ENCODE measurements around the gene TTLL4.
"Not testable (repeated sequence)": the region's sequence is repeated elsewhere in the genome, so short reads cannot be mapped to it uniquely, and the experiment has no call there.

Gene TTLL4

DNA sequence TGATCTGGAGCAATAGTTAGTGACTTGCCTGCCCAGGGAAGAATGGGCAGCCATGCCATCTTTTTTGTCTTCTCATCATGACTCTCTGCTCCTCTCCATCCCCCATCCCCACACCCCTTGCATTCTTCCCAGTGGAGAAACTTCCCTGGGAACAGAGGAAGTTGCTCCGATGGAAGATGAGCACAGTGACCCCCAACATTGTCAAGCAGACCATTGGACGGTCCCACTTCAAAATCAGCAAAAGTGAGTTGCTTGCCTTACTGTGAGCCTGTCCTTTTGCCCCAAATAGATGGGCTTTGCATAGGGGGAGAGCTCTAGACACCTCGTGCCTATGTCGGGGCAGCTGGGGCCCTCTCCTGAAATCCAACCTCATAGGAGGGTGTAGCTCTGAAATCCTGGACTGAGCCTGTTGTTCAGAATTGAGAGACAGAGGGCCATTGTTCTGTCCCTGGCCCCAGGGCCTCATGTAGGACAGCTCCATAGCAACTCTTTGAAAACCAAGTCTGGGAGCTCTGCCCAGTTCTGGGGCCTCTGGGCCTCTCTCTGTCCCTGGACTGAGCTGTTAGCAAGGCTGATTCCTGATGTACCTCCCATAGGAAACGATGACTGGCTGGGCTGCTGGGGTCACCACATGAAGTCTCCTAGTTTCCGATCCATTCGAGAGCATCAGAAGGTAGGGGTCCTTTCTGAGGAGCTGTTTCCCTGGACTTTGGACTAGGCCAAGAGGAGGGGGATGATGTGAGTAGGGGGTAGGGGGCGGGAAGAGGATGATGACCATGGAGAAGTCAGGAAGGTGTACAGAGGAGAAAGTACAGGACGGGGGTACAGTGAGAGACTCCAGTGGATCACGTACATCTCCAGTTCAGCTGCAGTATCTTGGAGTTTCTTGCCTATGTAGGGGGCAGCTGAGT, 35.2 kb downstream of the TTLL4 start:
- DNase-seq: no peak

DNA sequence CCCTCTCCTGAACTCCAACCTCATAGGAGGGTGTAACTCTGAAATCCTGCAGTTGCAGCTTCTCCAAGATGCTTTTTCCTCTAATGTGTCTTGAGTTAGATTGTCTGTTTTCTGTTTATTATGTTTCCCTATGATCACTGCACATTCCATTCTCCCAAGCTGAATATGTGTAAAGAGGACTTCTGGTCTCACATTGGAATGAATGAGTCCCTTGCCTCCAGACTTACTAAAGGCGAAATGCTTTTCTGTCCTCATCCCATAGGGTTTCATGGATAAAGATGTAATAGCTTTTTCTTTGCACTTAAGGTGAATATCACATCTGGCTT, 35.8 kb downstream of the TTLL4 start:
- no peak for DNase-seq

DNA sequence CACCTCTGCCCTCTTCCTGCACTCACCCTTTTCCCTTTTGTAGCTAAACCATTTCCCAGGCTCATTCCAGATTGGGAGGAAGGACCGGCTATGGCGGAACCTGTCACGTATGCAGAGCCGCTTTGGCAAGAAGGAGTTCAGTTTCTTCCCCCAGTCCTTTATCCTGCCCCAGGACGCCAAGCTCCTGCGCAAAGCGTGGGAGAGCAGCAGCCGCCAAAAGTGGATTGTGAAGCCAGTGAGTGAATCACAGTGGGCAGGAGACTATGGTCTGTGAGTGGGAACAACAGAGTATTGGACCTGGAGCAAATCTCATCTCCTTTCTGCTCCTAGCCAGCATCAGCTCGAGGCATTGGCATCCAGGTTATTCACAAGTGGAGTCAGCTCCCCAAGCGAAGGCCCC, 36.3 kb downstream of the TTLL4 start:
- no peak for DNase-seq

DNA sequence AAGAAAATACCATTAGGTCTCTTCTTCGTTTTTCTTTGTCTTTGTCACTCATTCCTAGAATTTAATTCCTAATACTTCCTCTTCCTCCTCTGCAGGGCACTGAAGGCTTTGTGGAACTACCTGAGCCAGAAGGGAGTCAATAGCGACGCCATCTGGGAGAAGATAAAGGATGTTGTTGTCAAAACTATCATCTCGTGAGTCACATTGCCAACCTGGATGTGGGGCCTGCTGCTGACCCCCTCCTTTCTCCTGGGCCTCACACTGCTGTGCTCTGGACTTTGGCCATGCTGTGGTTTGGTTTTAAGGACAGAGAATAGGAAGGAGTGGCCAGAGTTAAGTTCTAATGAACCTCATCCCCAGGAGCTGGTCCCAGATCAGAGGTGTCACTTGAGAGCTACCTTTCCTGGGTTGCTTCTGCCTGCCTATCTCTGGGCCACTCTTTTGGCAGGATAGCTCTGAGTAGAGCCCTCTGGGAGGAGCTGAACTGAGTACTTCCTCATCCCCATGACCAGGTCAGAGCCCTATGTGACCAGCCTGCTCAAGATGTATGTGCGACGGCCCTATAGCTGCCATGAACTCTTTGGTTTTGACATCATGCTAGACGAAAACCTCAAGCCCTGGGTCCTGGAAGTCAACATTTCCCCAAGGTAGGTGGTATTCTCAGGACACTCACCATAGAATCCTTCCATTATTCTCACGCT, 38.3 kb downstream of the TTLL4 start:
- DNase-seq: no peak

DNA sequence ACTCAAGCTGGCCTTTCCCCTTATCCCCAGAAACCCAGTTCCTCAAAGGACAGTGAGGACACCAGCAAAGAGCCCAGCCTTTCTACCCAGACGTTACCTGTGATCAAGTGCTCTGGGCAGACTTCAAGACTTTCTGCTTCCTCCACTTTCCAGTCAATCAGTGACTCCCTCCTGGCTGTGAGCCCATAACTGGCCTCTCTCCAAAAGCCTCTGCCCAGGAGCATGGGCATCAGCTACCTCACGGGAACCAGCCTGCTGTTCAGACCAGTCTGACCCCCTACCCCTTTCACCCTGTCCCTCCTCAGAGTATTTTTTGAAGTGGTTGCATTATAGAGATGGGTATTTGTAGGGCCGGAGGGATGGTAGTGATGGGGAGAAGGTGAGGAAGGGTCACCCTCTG, 43.6 kb downstream of the TTLL4 start:
- no peak for DNase-seq

DNA sequence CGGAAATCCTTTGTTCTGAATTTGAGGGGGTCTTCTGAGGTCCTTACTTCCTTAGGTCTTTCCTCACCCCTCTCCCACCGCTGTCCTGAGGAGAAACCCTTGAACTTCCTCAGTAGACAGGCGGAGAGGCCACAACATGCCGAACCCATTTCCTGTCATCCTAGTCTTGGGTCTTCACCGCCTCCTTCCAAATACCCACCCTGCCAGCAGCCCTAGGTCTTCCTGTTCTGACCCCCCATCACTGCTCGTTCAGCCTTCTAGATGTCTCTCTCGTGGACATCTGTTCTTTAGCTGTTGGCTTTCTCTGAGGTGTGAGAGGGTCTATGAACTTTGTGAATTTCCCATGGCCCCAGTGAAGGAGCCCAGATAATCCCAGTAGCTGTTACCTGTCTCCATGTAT, 44.1 kb downstream of the TTLL4 start:
- DNase-seq: no peak

DNA sequence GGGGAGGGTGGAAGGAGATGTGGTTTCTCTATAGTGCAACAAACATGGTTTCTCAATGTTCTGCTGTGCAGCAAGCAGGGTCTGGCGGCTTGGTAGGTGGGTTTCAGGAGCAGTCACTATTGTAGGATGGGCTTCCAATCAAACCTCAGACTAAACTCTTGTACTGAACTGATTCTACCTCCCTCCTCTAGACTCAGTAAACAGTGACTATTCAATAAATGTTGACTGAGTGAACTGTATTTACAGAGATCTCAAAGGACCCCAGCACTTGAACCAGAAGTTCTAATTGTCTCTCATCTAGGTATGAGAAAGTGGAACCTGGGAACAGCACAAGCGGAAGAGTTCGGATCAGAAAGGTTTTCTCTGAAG, 44.5 kb downstream of the TTLL4 start:
- DNase-seq: no peak

GRCh38 chr2:218755567-218756404, 45.2 kb downstream of the TTLL4 start:
- DNase-seq: no peak

- DNase-seq: no peak
These were observed 46.2 kb downstream of the TTLL4 start for GRCh38 chr2:218756599-218757377.

- DNase-seq: no peak
These were observed 51.2 kb downstream of the TTLL4 start for GRCh38 chr2:218761795-218762194.

GRCh38 chr2:218772759-218773158, 62.1 kb downstream of the TTLL4 start:
- DNase-seq: not testable (repeated sequence)

- DNase-seq: no peak
These were observed 63.2 kb downstream of the TTLL4 start for GRCh38 chr2:218773881-218774280.

GRCh38 chr2:218776488-218776887, 65.9 kb downstream of the TTLL4 start:
- no peak for DNase-seq

- DNase-seq: no peak
These were observed 66.8 kb downstream of the TTLL4 start for GRCh38 chr2:218777276-218777990.

DNA sequence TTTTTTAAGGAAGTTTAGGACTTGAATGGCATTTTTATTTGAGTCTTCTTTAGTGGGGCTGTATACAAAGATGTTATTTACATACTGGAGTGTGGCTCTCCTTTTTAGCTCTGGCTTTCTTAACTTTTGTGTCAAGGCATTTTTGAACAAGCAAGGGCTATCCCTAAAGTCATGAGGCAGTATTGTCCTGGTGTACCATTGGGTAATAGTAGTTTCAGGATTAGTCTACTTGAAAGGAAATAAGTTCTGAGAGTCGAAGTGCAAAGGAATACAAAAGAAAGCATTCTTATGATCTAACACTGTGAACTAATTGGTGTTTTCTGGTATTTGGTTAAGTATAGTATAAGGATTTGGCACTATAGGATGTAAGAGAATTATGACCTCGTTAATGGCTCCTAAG, 69.4 kb downstream of the TTLL4 start:
- no peak for DNase-seq

GRCh38 chr2:218780851-218781690, 70.4 kb downstream of the TTLL4 start:
- no peak for DNase-seq

DNA sequence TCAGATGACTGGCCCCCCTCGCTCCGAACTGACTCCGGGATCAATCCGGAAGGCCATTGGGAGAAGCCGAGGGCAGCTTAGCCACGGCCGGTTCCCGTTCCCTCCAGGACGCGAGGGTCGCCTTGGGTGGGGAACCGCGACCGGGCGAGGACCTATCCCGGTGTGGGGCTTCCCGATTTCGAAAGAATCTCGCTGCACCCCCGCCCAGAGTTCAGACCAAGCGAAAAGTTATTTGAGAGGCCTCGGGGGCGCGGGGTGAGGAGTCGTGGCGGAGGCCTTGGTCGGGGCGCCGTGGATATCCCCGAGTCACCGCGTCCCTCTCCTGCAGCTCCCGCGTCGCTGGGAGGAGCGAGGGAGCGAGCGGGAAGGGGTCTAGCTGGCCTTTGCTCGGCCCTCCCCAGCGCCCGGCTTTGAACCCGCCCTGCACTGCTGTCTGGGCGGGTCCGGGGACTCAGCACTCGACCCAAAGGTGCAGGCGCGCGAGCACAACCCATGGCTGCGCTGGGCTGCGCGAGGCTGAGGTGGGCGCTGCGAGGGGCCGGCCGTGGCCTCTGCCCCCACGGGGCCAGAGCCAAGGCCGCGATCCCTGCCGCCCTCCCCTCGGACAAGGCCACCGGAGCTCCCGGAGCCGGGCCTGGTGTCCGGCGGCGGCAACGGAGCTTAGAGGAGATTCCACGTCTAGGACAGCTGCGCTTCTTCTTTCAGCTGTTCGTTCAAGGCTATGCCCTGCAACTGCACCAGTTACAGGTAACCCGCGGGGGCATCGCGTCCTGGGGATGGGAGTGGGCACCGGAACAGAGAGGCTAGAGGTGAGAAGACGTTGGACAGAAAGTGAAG, 71.3 kb downstream of the TTLL4 start, which contains the start of gene CYP27A1:
Gene CYP27A1, plus strand, starts transcription at position 457 of the 837 bp plus-strand sequence. Its CDS starts 36 bp downstream, at position 493.
- no peak for DNase-seq

- no peak for DNase-seq
These were observed 71.9 kb downstream of the TTLL4 start for GRCh38 chr2:218782528-218782844.

DNA sequence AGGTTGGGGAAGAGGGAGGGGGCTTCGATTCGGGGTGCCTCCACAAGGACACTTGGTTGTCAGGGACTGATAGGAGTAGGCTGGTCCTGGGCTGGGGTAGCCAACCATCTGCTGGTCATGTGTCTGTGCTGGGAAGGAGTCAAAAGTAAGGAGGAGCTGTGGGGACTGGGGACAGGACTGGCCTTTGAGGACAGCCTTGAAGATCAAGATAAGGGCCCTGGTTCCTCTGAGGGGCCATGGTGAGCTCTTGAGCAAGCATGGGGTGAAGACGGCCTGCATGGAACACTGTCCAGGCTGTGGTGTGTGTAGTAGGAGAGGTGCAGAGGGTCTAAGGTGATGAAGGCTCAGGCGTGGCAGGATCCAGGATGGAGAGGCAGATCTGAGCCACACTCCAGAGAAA, 73.1 kb downstream of the TTLL4 start:
- DNase-seq: no peak

GRCh38 chr2:218785103-218785502, 74.5 kb downstream of the TTLL4 start:
- no peak for DNase-seq

Measured in NCI-H1694 (cell line).